HL-60 (cell line): ENCODE results near the gene AK4.
"Not testable (repeated sequence)": the region's sequence is repeated elsewhere in the genome, so short reads cannot be mapped to it uniquely, and the experiment has no call there.

Experiments
- DNase-seq, 2 experiments: peaks; one replicate each; pipeline ENCODE4 v3.0.0-alpha.2; 2010 to 2020; ENCODE audit warnings: low read depth in 1 of 2, low spot score in 1 of 2
- H3K27ac ChIP-seq: fragments of 250-450 bp; sonication (Bioruptor Pico); replicated peaks from 2 replicates; pipeline ENCODE4 v1.5.1; 2020; ENCODE audit warnings: mild to moderate bottlenecking, moderate library complexity
- H3K27me3 ChIP-seq: fragments of 250-450 bp; sonication (Bioruptor Pico); 2 replicates; pipeline ENCODE4 v1.5.1; 2021; ENCODE audit warnings: mild to moderate bottlenecking, moderate library complexity; ENCODE audit not compliant: insufficient read depth, poor library complexity, severe bottlenecking
- H3K4me3 ChIP-seq: replicated peaks from 2 replicates; pipeline ENCODE4 v1.5.1; 2011; ENCODE audit warnings: mild to moderate bottlenecking, control low read depth, low read length; ENCODE audit not compliant: insufficient read depth
- GABPA ChIP-seq: IDR thresholded peaks from 2 replicates; pipeline ENCODE4 v1.6.1; 2012; ENCODE audit warnings: low read depth
- POLR2AphosphoS5 ChIP-seq: IDR thresholded peaks from 2 replicates; pipeline ENCODE4 v1.6.1; 2012; ENCODE audit warnings: low read depth
- REST ChIP-seq: IDR thresholded peaks from 2 replicates; pipeline ENCODE4 v1.6.1; 2012; ENCODE audit warnings: low read depth; ENCODE audit not compliant: insufficient replicate concordance
- SPI1 ChIP-seq: IDR thresholded peaks from 2 replicates; pipeline ENCODE4 v1.6.1; 2012; ENCODE audit warnings: low read depth, mild to moderate bottlenecking, borderline replicate concordance
- TF ChIP-seq, protein P1 (sequence below): IDR thresholded peaks from one replicate; pipeline ENCODE4 v1.5.1; 2011; ENCODE audit warnings: low read length, control low read depth, inconsistent platforms; ENCODE audit not compliant: insufficient read depth

Gene AK4

GRCh38 chr1:65163201-65163805 lies 15.3 kb downstream of the AK4 start:
- no peak overlapping the region for H3K27ac ChIP-seq
- no peak for TF ChIP-seq GABPA
- TF ChIP-seq SPI1 = peak; percentile 46; the same call in 1 of the 2 replicates
- TF ChIP-seq, protein P1, sequence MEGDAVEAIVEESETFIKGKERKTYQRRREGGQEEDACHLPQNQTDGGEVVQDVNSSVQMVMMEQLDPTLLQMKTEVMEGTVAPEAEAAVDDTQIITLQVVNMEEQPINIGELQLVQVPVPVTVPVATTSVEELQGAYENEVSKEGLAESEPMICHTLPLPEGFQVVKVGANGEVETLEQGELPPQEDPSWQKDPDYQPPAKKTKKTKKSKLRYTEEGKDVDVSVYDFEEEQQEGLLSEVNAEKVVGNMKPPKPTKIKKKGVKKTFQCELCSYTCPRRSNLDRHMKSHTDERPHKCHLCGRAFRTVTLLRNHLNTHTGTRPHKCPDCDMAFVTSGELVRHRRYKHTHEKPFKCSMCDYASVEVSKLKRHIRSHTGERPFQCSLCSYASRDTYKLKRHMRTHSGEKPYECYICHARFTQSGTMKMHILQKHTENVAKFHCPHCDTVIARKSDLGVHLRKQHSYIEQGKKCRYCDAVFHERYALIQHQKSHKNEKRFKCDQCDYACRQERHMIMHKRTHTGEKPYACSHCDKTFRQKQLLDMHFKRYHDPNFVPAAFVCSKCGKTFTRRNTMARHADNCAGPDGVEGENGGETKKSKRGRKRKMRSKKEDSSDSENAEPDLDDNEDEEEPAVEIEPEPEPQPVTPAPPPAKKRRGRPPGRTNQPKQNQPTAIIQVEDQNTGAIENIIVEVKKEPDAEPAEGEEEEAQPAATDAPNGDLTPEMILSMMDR = no peak
- no peak for TF ChIP-seq REST
- no peak for TF ChIP-seq POLR2AphosphoS5
- no peak for DNase-seq
- no peaks in the 10 kb centered on the region for H3K27me3 ChIP-seq
- no peak overlapping the region for H3K4me3 ChIP-seq

DNA sequence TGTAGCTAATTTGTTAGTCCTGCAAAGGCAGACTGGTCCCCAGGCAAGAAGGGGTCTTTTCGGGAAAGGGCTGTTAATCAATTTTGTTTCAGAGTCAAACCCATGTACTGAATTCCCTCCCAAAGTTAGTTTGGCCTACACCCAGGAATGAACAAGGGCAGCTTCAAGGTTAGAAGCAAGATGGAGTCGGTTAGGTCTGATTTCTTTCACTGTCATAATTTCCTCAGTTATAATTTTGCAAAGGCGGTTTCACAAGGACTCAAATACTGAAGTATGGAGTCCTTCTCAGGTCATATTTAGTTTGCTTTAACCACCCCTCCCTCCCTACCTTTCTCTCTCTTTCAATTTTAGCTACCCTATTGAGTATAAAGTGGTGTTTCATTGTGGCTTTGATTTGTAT lies 16.1 kb downstream of the AK4 start:
- DNase-seq, H3K27me3 ChIP-seq, H3K4me3 ChIP-seq: not testable (repeated sequence)
- peak overlapping the region; percentile 61; the same call in 1 of the 2 replicates for H3K27ac ChIP-seq

DNA sequence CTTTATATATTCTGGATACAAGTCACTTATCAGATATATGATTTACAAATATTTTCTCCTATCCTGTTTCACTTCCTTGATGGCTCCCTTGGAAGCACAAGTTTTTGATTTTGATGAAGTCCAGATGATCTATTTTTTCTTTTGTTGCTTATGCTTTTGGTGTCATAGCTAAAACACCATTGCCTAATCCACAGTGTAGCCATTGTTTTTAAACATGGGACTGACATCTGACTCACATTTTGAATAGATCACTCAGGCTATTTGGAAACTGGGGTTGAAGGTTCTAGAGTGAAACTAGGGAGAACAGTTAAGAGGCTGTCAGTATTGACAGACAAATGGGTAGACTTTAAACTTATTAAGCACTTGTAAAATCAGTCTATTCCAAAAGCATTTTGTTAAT lies 16.6 kb downstream of the AK4 start:
- Histone ChIP-seq H3K27ac (peak overlapping the region; percentile 61), H3K27me3 (no peaks in the 10 kb centered on the region), H3K4me3 (no peak overlapping the region)
- DNase-seq = no peak
- TF ChIP-seq POLR2AphosphoS5 = no peak
- no peak for TF ChIP-seq SPI1
- no peak for TF ChIP-seq REST
- no peak for TF ChIP-seq GABPA
- TF ChIP-seq, protein P1 = no peak

- Histone ChIP-seq H3K27me3 (no peaks in the 10 kb centered on the region), H3K27ac (peak overlapping the region; percentile 61), H3K4me3 (no peak overlapping the region)
- DNase-seq = peak; percentile 80 to 94
- TF ChIP-seq GABPA = no peak
- peak; percentile 87 for TF ChIP-seq POLR2AphosphoS5
- TF ChIP-seq, protein P1 = no peak
- TF ChIP-seq SPI1 = peak; percentile 99
Measured at GRCh38 chr1:65165269-65165993, 17.4 kb downstream of the AK4 start.
